Duodenal mucosa (tissue), 2 donors: ENCODE measurements around the gene GPX5.
"Not testable (repeated sequence)": the region's sequence is repeated elsewhere in the genome, so short reads cannot be mapped to it uniquely, and the experiment has no call there.

Experiments used
- H3K27ac ChIP-seq: one replicate; pipeline ENCODE4 v1.7.0; 2013; ENCODE audit warnings: low read depth, low read length
- H3K27me3 ChIP-seq, 2 donors: one replicate each; pipeline ENCODE4 v1.7.0; 2013; ENCODE audit warnings: low read length in 2 of 2, control low read depth in 1 of 2; ENCODE audit not compliant: insufficient read depth in 2 of 2, control insufficient read depth in 1 of 2
- H3K36me3 ChIP-seq, 2 donors: one replicate each; pipeline ENCODE4 v1.7.0; 2013; ENCODE audit warnings: low read length in 2 of 2, control low read depth in 1 of 2; ENCODE audit not compliant: insufficient read depth in 2 of 2, control insufficient read depth in 1 of 2
- H3K4me1 ChIP-seq, 2 donors: one replicate each; pipeline ENCODE4 v1.7.0; 2013; ENCODE audit warnings: low read length in 2 of 2, control low read depth in 1 of 2; ENCODE audit not compliant: insufficient read depth in 2 of 2, control insufficient read depth in 1 of 2
- H3K4me3 ChIP-seq, 2 donors: one replicate each; pipeline ENCODE4 v1.7.0; 2013; ENCODE audit warnings: low read length in 2 of 2, low read depth in 1 of 2
- H3K9ac ChIP-seq, 2 donors: one replicate each; pipeline ENCODE4 v1.7.0; 2013; ENCODE audit warnings: low read length in 2 of 2, low read depth in 1 of 2
- H3K9me3 ChIP-seq, 2 donors: one replicate each; pipeline ENCODE4 v1.7.0; 2013; ENCODE audit warnings: low read length in 2 of 2, control low read depth in 1 of 2; ENCODE audit not compliant: control insufficient read depth in 1 of 2

The GPX5 gene

DNA sequence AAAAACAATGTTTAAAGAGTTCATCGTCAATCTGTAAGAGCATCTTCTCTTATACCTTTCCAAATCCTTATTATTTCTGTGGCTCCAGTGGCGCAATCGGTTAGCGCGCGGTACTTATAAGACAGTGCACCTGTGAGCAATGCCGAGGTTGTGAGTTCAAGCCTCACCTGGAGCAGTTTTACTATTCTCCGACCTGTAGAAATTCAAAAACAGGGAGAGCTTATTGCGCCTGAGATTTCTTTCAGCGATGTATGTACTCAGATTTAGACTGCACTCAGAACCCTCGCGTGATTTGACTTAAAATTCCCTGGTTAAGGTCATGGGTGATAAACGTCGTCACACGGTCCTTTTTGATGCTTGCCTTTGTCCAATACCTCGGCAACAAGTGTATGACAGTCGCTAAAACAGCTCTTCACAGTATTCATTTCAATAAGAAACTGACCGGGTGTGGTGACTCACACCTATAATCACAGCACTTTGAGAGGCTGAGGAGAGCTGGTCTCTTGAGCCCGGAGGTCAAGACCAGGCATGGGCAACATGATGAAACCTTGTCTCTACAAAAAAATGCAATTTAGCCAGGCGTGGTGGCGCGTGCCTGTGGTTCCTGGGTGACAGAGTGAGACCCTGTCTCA, 11.9 kb downstream of the GPX5 start:
- no peak overlapping the region for H3K4me3 ChIP-seq
- no peak overlapping the region for H3K27ac ChIP-seq
- H3K4me1 ChIP-seq, result no peaks in the 10 kb centered on the region
- no peak overlapping the region for H3K9ac ChIP-seq
- peaks cover 7 to 18% of the 10 kb centered on the region in 2 donors for H3K27me3 ChIP-seq
- H3K36me3 ChIP-seq, result no peaks in the 10 kb centered on the region
- no peaks in the 10 kb centered on the region for H3K9me3 ChIP-seq

- Histone ChIP-seq H3K4me1 (no peaks in the 10 kb centered on the region), H3K9me3 (no peaks in the 10 kb centered on the region), H3K27me3 (peaks cover 7 to 22% of the 10 kb centered on the region in 2 donors), H3K9ac (no peak overlapping the region), H3K4me3 (no peak overlapping the region), H3K36me3 (no peaks in the 10 kb centered on the region), H3K27ac (no peak overlapping the region)
These were observed 16.3 kb downstream of the GPX5 start for GRCh38 chr6:28541996-28542395.

- no peak overlapping the region for H3K9ac ChIP-seq
- peaks cover 2 to 17% of the 10 kb centered on the region in 2 donors for H3K27me3 ChIP-seq
- H3K4me3 ChIP-seq, result no peak overlapping the region
- no peaks in the 10 kb centered on the region for H3K4me1 ChIP-seq
- H3K27ac ChIP-seq, result no peak overlapping the region
- H3K9me3 ChIP-seq, result no peaks in the 10 kb centered on the region
- H3K36me3 ChIP-seq, result no peaks in the 10 kb centered on the region
These were observed 17.0 kb downstream of the GPX5 start for GRCh38 chr6:28542440-28543296.

DNA sequence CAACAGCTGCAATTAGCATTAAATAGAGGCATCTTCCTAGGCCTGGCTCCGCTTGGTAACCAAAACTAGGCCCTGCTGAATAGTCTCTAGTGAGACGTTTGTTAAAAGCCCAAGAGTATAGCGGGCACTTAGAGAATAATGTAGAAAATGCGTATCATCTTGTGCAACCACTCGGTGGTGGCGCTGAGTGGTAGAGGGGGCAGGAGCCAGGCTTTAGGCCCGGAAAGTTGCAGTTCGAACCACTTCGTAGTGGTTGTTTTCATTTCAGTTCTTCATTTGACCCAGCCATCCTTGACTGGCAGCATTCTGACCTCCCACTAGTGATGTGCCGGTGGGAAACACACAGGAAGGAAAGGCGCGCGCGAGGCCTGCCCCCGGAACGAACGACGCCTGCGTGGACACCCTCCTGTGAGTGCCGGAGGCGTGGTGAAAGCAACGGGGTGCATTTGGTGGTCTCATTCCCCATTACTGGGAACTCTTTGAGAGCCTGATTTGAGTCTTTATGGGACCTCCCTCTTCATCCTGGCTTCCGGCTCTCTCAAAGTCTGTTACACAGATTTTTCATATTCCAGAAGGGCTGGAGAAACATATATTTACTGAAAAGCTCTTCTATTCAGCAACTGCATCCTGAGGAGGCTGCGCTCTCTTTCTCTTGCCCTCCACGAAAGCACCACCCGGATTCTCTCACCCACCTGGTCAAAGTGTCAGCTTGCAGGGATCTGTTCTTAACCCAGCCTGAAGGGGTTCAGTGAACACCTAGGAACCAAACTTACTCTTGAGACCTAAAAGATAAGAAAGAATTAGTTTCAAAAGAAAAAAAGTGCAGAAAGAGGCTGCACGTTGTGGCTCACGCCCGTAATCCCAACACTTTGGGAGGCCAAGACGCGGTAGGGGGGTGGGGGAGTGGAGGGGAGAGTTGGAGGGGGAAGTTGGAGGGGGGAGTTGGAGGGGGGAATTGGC, 18.2 kb downstream of the GPX5 start:
- no peak overlapping the region for H3K27ac ChIP-seq
- no peak overlapping the region for H3K4me3 ChIP-seq
- no peaks in the 10 kb centered on the region for H3K9me3 ChIP-seq

DNA sequence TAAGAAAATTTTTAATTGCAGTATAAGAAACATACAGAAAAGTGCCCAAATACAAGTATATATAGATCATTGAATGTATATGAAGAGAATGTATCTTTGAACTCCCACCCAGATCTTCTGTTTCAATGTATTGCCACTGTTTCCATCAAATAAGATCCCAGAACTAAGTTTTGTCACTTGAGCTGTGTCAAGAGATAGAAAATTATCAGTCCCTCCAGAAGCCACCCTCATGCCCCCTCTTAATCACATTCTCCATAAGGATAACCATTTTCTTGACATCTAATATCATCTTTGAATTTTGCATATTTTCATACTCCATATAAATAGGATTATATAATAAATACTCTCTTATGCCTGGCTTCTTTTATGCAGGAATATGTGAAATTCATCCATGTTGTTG, 20.3 kb downstream of the GPX5 start:
- H3K4me1 ChIP-seq, result no peaks in the 10 kb centered on the region
- H3K9me3 ChIP-seq, result no peaks in the 10 kb centered on the region
- no peak overlapping the region for H3K27ac ChIP-seq
- no peak overlapping the region for H3K4me3 ChIP-seq
- no peak overlapping the region for H3K9ac ChIP-seq
- peaks cover 0 to 8% of the 10 kb centered on the region in 2 donors for H3K27me3 ChIP-seq
- H3K36me3 ChIP-seq, result no peaks in the 10 kb centered on the region

More for the DNA sequence above, 18.2 kb downstream of the GPX5 start:
- Histone ChIP-seq H3K27me3 (peaks cover 0 to 13% of the 10 kb centered on the region in 2 donors), H3K9ac (no peak overlapping the region), H3K36me3 (no peaks in the 10 kb centered on the region), H3K4me1 (no peaks in the 10 kb centered on the region)

- H3K9ac ChIP-seq, H3K36me3 ChIP-seq, H3K27ac ChIP-seq, H3K4me3 ChIP-seq, H3K27me3 ChIP-seq, H3K9me3 ChIP-seq, H3K4me1 ChIP-seq: not testable (repeated sequence)
These were observed 21.3 kb downstream of the GPX5 start for GRCh38 chr6:28547003-28547402.

GRCh38 chr6:28551891-28552666, 26.4 kb downstream of the GPX5 start:
- no peak overlapping the region for H3K4me3 ChIP-seq
- no peak overlapping the region for H3K27ac ChIP-seq
- H3K9ac ChIP-seq, result no peak overlapping the region
- H3K27me3 ChIP-seq, result peaks cover 8 to 10% of the 10 kb centered on the region in 2 donors
- H3K4me1 ChIP-seq, result no peaks in the 10 kb centered on the region
- no peaks in the 10 kb centered on the region for H3K9me3 ChIP-seq
- H3K36me3 ChIP-seq, result no peaks in the 10 kb centered on the region

GRCh38 chr6:28553384-28553985, 27.8 kb downstream of the GPX5 start:
- H3K9me3 ChIP-seq, result no peaks in the 10 kb centered on the region
- H3K9ac ChIP-seq, result no peak overlapping the region
- H3K27me3 ChIP-seq, result peaks cover 8 to 10% of the 10 kb centered on the region in 2 donors
- no peaks in the 10 kb centered on the region for H3K36me3 ChIP-seq
- no peak overlapping the region for H3K4me3 ChIP-seq
- no peaks in the 10 kb centered on the region for H3K4me1 ChIP-seq
- no peak overlapping the region for H3K27ac ChIP-seq
